ENCODE data around the gene TSC2.
"Not testable (repeated sequence)": the region's sequence is repeated elsewhere in the genome, so short reads cannot be mapped to it uniquely, and the experiment has no call there.

TSC2 gene

DNA sequence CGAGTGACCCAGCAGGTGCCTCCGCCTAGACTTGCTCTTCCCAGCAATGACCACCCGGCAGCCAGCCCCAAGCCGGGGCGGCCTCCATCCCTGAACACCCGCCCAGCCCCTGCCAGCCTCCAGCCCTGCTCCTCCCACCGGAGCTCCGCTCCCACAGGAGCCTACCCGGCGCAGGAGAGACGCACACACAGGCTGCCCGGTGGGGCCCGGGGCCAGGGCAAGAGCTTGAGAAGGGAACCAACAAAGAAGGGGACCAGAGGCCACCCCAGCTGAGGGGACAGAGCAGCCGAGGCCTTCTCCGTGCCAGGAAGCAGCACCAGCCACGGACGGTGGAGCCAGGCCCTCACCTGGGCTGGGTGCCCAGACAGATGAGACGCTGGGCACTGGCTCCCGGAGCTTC lies 74.1 kb downstream of the TSC2 start:
- no peak overlapping the region for H3K4me3 ChIP-seq (ENCODE audit: low read depth, low read length)
- no peak for DNase-seq (ENCODE audit: low read depth)
- TF ChIP-seq, protein P1, sequence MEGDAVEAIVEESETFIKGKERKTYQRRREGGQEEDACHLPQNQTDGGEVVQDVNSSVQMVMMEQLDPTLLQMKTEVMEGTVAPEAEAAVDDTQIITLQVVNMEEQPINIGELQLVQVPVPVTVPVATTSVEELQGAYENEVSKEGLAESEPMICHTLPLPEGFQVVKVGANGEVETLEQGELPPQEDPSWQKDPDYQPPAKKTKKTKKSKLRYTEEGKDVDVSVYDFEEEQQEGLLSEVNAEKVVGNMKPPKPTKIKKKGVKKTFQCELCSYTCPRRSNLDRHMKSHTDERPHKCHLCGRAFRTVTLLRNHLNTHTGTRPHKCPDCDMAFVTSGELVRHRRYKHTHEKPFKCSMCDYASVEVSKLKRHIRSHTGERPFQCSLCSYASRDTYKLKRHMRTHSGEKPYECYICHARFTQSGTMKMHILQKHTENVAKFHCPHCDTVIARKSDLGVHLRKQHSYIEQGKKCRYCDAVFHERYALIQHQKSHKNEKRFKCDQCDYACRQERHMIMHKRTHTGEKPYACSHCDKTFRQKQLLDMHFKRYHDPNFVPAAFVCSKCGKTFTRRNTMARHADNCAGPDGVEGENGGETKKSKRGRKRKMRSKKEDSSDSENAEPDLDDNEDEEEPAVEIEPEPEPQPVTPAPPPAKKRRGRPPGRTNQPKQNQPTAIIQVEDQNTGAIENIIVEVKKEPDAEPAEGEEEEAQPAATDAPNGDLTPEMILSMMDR (IDR thresholded peaks at IDR 0.05; ENCODE audit: insufficient read depth, low read depth, low read length, missing control alignments): no peak

DNA sequence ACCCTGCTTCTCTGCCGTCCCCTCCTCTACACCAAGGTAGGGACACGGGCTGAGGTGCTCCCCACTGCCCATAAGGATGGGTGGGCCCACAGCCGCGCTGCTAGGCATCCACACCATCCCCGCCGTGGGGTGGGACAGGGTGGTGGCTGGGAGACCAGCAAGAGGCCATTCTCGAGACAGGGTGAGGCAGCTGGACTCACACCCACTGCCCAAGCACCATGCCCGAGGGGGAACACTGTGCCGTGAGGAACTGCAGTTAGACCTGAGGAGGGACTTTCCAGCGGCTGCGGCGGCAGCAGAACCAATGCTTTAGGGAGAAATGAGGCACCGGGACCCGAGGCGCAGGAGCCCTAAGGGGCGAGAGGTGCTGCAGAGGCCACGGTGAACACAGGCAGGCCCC lies 74.6 kb downstream of the TSC2 start:
- no peak overlapping the region for H3K4me3 ChIP-seq (ENCODE audit: low read depth, low read length)
- TF ChIP-seq, protein P1 (IDR thresholded peaks at IDR 0.05; ENCODE audit: insufficient read depth, low read depth, low read length, missing control alignments): no peak
- no peak for DNase-seq (ENCODE audit: low read depth)

DNA sequence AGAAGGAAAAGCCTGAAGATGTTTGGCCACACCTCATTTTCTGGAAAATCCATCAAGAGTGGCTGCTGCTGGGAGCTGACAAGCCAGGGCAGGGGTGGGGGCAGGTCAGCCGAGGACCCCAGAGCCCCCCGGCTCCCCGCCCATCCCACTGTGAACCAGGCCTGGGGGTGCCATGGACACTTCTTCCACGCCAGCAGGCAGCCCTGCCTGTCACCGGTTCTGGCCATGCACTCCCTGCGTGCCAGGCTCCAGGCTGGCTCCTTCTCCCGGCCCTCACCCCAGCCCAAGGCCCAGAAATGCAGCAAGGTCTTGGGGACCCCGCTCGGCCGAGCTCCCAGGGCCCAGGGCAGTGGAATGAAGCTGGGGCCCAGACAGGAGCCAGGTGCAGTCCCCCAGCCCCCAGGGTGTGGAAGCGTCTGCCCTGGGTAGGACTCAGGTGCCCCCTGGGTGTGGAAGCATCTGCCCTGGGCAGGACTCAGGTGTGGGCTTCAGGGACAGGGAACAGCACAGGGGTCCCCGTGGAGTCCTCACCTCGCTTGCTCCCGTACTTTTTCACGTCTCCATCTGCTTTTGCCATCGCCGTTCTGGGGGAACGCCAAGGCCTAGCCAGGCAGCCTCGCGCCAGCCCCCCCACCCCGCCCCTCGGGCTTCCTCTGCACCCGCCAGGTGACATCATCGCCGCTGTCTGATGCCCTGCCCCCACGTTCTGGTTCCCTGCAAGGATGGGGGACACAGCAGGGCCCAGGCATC lies 75.3 kb downstream of the TSC2 start:
- not testable (repeated sequence) for DNase-seq (ENCODE audit: low read depth); H3K4me3 ChIP-seq (ENCODE audit: low read depth, low read length)

DNA sequence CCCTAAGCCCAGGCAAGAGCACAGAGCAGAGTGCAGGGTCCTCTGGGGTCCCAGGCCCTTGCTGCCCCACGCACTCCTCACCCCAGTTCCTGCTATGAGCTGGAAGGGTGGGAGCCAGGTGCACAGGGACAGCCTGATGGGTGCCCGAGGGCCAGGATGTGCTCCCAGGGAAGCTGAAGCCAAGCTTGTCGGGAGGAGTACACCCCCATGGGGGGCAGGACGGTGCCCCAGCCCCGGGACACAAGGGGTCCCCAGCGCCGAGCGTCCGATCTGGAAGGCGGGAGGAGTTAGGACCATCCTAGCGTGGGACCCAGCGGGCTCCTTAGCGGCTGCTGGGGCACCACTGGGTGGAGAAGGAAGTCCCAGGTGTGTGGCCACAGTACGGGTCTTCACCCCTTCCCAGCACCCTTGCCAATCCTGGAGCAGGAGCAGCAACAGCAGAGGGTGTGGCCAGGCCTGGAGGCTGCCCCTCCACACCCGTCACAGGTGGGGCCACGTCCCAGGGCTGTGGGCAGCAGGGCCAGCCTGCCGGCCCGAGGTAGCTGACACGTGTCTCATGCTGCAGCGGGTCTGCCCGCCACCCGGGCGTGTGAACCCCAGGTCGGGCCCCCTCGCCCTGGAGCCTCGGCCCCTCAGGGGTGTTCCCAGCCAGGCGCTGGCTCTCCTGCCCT lies 76.1 kb downstream of the TSC2 start:
- H3K4me3 ChIP-seq (ENCODE audit: low read depth, low read length); DNase-seq (ENCODE audit: low read depth): not testable (repeated sequence)

DNA sequence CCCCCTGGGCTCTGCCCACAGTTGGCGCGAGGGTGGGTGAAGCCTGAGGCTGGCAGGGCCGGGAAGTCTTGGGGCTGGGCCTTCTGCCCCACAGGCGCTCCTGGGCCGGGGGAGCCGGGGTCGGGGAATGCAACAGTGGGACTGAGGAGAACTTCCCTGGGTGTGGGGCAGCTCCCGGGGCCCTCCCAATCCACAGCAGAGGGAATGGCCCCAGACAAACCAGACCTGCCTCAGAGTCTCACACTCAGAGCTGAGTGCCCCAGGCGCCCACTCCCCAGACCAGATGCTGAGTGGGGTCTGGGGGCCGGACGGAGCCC lies 76.5 kb downstream of the TSC2 start:
- DNase-seq (ENCODE audit: low read depth); H3K4me3 ChIP-seq (ENCODE audit: low read depth, low read length): not testable (repeated sequence)

DNA sequence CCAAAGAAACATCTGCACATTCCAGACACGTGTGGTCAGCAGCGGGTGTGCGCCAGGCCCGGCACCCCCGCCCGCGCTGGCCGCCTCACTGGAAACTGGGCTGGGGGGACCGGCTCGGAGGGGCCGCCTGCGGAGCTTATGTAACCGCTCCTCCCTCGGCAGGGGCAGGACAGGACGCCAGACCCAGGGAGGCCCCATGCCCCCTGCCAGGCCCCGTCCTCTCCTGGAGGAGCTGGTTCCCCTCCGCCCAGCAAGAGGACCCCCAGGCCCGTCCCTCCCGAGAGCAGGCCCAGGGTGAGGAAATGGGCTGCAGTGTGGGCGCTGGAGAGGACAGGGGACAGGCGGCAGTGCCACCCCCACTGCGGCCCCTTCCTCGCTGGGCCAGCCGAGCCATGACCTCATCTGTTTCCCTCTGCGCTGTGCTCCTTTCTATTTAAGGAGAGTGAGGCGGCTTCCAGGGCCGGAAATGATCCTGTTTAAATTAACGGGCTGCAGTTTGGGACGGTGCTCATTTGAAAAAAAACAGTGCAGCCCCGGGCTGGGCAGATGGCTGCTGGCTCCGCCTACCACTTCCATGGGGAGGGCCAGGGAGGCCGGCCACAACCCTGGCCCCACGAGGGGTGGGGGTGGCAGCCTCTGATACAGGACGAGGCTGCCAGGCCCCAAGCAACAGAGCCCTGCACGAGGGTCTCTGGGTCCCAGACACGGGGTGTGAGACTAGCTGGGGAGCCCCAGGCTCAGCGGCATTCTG lies 77.1 kb downstream of the TSC2 start:
- not testable (repeated sequence) for H3K4me3 ChIP-seq (ENCODE audit: low read depth, low read length); DNase-seq (ENCODE audit: low read depth)

DNA sequence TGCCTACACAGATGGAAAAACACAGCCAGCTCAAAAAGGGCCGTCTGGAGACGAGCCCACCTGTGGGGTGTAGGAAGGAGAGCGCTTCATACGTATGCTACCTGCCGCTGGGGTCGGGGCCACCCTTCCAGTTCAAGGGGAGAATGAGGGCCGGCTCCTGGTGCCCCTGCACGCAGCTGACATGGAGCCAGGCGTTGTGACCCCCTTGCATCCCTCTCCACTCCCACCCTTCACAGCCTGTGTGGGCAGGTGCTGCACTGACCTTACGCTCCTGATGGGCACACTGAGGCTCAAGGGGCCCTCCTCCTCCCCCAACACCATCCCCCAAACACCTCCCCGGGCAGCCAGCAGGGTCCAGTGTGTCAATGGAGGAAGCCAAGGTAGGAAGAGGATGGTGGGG lies 77.8 kb downstream of the TSC2 start:
- not testable (repeated sequence) for H3K4me3 ChIP-seq (ENCODE audit: low read depth, low read length); DNase-seq (ENCODE audit: low read depth)

DNA sequence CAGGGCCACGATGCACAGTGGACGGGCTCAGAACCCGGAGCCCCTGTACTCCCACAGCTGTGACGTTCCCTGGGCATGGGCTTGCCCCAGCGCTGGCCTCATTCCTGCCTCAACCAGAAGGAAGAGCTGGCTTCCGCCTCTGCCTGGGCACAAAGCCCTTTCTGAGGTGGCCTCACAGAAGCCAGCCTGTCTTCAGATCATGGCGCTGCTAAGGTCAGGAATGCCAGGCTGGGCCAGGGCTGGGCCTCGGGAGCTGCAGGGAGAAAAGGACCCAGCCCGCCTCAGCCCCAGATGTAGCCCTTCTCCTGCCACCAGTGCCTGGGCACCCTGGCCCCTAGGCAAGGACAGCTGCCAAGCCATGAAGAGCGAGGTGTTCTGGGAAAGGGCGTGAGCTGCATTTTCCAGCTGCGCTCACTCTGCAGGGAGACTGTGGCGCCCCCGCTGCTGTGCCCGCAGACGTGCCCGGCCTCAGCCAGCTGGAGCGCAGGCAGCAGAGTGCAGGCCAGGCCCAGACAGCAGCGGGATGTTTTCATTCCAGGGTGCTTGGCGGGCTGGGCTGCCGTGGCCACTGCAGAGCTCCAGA lies 78.5 kb downstream of the TSC2 start:
- DNase-seq (ENCODE audit: low read depth); H3K4me3 ChIP-seq (ENCODE audit: low read depth, low read length): not testable (repeated sequence)

DNA sequence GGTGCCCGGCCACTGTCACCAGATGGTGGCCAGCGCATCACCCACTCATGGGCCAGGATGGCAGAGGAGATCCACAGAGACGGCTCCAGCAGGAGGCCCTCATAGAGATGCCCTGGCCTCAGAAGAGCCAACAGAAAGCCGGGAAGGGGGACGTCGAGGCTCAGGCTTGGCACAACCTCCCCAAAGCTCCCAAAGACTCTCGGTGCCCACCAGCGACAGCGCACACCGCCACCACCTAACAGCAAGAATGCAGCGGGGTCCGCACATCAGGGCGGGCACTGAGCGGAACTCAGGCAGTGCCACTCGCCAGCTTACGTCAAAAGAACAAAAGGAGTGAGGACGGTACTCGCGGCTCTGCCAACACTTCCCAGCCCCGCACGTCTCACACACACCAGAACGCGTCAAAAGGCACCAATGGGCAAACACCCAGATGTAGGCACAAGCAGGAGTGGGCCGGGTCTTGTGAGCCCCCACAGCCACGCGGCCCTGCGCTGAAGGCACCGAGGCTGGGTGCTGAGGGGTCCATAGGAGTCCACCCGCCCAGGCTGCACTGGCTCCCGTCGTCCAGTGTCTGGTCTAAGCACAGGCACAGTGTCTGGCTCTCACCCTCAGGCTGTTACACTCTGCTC lies 79.3 kb downstream of the TSC2 start:
- not testable (repeated sequence) for DNase-seq (ENCODE audit: low read depth); H3K4me3 ChIP-seq (ENCODE audit: low read depth, low read length)

DNA sequence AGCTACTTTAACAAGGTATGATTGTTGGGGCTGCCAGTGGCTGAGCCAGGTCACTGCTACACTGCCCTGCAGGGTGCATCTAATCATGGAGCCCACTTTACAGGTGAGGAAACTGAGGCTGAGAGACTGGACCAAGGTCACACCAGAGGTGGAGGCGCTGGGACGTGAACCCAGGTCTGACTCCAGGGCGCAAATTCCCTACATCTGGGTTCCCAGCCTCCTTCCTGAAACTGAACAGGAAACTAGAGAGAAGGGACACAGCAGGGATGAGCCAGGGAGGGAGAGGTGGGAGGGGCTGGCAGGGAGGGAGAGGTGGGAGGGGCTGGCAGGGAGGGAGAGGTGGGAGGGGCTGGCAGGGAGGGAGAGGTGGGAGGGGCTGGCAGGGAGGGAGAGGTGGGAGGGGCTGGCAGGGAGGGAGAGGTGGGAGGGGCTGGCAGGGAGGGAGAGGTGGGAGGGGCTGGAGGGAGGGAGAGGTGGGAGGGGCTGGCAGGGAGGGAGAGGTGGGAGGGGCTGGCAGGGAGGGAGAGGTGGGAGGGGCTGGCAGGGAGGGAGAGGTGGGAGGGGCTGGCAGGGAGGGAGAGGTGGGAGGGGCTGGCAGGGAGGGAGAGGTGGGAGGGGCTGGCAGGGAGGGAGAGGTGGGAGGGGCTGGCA lies 80.0 kb downstream of the TSC2 start:
- H3K4me3 ChIP-seq (ENCODE audit: low read depth, low read length); DNase-seq (ENCODE audit: low read depth): not testable (repeated sequence)

DNA sequence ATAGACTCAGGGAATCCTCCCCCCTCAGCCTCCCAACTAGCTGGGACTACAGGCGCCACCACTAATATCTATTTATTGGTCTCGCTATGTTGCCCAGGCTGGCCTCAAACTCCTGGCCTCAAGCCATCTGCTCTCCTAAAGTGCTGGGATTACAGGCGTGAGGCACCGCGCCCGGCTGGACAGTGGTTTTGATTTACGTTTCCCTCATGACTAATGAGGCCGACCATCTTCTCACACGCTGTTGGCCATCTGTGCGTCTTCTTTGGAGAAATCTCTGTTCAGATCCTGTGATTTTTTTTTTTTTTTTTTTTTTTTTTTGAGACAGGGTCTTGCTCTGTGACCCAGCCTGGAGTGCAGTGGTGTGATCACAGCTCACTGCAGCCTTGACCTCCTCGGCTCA lies 81.5 kb downstream of the TSC2 start:
- H3K4me3 ChIP-seq (ENCODE audit: low read depth, low read length); DNase-seq (ENCODE audit: low read depth): not testable (repeated sequence)

DNA sequence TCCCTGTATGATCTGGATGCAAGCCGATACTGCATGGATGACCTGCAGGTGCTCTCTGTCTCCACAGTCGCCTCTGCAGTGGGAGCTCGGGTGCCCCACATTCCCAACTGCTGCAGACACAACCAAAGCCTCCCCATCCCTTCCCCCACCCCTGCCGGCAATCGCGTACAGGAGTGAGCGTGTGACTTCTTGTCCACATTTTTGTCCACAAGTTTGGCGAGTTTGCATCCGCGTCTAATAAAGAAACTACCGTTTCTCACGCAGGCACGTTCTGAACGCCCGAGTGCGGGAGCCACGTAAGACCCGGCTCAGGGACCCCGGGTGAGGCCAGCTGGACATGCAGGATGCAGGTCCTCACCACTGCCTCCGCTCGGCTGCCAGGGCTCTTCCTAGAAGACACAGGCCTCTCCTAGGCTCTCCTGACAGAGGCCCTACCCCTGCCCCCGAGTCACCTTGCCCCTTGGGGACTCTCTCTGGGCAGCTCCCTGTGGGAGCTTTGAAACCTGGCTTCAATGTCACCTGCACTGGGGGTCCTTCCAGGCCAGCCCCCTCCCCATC lies 82.2 kb downstream of the TSC2 start:
- DNase-seq (ENCODE audit: low read depth); H3K4me3 ChIP-seq (ENCODE audit: low read depth, low read length): not testable (repeated sequence)

DNA sequence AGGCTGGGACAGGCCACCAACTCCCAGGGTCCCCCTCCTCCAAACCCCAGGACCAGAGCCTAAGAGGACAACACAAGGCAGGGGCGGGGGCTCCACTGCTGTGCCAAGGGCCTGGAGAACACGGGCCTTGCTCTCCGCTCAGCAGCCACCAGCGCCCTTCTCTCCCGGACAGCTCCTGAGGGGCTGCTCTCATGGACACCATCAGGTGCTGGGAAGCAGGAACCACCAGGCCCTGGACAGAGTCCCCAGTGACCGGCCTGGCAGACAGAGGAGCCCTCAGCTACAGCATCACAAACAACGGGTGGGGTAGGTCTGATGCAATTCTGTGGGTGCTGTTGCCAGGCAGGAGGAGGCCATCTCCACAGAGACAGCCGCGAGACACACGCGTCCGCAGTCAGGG lies 86.0 kb downstream of the TSC2 start:
- not testable (repeated sequence) for DNase-seq (ENCODE audit: low read depth); H3K4me3 ChIP-seq (ENCODE audit: low read depth, low read length)

DNA sequence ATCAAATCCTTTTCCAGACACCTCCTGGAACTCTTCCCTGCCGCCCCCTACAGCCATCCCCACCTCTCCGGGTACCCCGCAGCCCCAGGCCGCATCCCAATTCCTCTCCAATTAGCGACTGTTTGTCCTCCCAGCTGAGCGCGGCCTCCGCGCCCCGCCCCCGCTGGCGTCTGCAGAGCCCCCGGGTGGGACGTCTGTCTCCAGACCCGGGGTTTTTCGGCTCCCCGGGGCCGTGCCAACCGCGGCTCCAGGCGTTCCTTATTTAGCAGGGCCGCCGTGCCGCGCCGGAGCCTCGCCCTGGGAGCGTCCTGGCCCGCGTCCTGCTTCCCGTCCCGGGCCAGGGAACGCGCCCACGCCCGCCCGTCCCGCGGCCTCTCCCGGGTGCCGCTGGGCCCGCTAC lies 87.3 kb downstream of the TSC2 start:
- not testable (repeated sequence) for DNase-seq (ENCODE audit: low read depth)
- peak overlapping the region; percentile 55 for H3K4me3 ChIP-seq (ENCODE audit: low read depth, low read length)

DNA sequence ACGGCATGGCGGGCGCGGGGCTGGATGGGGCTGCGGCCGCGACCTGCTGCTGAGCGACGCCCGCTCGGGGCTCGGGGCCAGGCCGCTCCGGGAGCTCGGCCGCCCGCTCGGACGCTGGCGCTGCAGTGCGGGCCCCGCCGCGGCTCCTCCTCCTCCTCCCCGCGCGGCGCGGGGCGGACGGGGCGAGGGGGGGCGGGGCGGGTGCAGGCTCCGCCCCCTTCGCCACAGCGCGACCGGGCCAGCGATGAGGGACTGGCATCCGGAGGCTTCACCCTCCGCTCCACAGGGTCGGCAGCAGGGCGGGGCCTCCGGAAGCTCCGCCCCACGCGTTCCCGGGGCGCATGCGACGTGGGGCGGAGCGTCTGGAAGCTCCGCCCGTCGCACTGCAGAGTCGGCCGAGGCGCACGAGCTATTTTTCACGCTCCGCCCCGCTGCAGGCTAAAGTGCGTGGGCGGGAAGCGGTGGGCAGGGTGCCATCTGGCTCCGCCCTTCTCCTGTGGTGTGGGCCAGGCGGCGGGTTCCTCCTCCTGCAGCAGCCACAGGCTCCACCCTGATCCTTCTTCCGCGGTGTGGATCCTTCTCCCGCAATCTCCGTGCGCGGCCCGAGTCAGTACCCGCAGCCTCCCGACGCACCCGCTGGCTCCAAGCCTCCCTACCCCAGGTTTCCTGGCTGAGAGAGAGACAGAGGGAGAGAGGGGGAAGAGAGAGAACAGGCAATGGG lies 88.1 kb downstream of the TSC2 start, which contains the start of gene PKD1:
TSS of gene PKD1 (minus strand) at position 129 of the 721 bp plus-strand sequence. CDS start 209 bp downstream, outside the sequence.
- H3K4me3 ChIP-seq (ENCODE audit: low read depth, low read length): peak within 1 kb of the TSS; percentile 58
- peak; percentile 97 for DNase-seq (ENCODE audit: low read depth)
